Measurements from ENCODE around the gene SLC1A7. TPM values are rescaled to one million over a fixed set of nuclear protein-coding genes. Genes with fewer than 3 reads are reported as not detected.

The SLC1A7 gene
- total RNA-seq, 1 donor from 2014 or later, result not detected

GRCh38 chr1:53133261-53134041, 9.0 kb downstream of the SLC1A7 start:
- Mint-ChIP-seq H3K36me3 (no peaks in the 10 kb centered on the region), H3K4me3 (no peak overlapping the region), H3K4me1 (peaks cover 23% of the 10 kb centered on the region), H3K27me3 (ENCODE audit: insufficient read depth, low read depth) (peaks cover 7% of the 10 kb centered on the region), H3K27ac (peak overlapping the region; percentile 48), H3K9me3 (peaks cover 15% of the 10 kb centered on the region)
- Histone ChIP-seq H2AFZ (replicated peaks) (no peak overlapping the region), H3K79me2 (ENCODE audit: low read depth) (no peaks in the 10 kb centered on the region), H3K9me3 (ENCODE audit: low read depth) (no peaks in the 10 kb centered on the region), H3K27me3 (no peaks in the 10 kb centered on the region), H3F3A (ENCODE audit: low read depth) (no peaks in the 10 kb centered on the region), H3K9ac (no peak overlapping the region), H4K20me1 (ENCODE audit: low read depth) (no peaks in the 10 kb centered on the region), H3K27ac (no peak overlapping the region), H3K4me2 (no peak overlapping the region), H3K4me1 (peaks cover 15% of the 10 kb centered on the region), H3K4me3 (no peak overlapping the region), H3K36me3 (peaks cover 3% of the 10 kb centered on the region)
- DNase-seq (ENCODE audit: low spot score), result no peak
- TF ChIP-seq CTCF (IDR thresholded peaks at IDR 0.05) (no peak), EZH2 (IDR thresholded peaks at IDR 0.05) (no peak), EZH2phosphoT487 (IDR thresholded peaks at IDR 0.05) (no peak)

- Mint-ChIP-seq H3K4me1 (peaks cover 24% of the 10 kb centered on the region), H3K4me3 (no peak overlapping the region), H3K9me3 (peaks cover 5% of the 10 kb centered on the region), H3K27me3 (ENCODE audit: insufficient read depth, low read depth) (peaks cover 3% of the 10 kb centered on the region), H3K27ac (peak overlapping the region; percentile 14), H3K36me3 (no peaks in the 10 kb centered on the region)
- H3K36me3 ChIP-seq, result no peaks in the 10 kb centered on the region
- TF ChIP-seq CTCF (IDR thresholded peaks at IDR 0.05) (no peak), EZH2phosphoT487 (IDR thresholded peaks at IDR 0.05) (no peak), EZH2 (IDR thresholded peaks at IDR 0.05) (no peak)
- no peak overlapping the region for H3K27ac ChIP-seq
- H3K9me3 ChIP-seq (ENCODE audit: low read depth), result no peaks in the 10 kb centered on the region
- H4K20me1 ChIP-seq (ENCODE audit: low read depth), result no peaks in the 10 kb centered on the region
- H3K79me2 ChIP-seq (ENCODE audit: low read depth), result no peaks in the 10 kb centered on the region
- H3K27me3 ChIP-seq, result no peaks in the 10 kb centered on the region
- H3K9ac ChIP-seq, result no peak overlapping the region
- no peak overlapping the region for H3K4me3 ChIP-seq
- H3K4me2 ChIP-seq, result no peak overlapping the region
- H2AFZ ChIP-seq (replicated peaks), result no peak overlapping the region
- DNase-seq (ENCODE audit: low spot score), result no peak
- H3F3A ChIP-seq (ENCODE audit: low read depth), result no peaks in the 10 kb centered on the region
- H3K4me1 ChIP-seq, result peaks cover 15% of the 10 kb centered on the region
Measured at GRCh38 chr1:53132176-53132575, 10.3 kb downstream of the SLC1A7 start.

GRCh38 chr1:53131590-53131938, 10.9 kb downstream of the SLC1A7 start:
- no peak for DNase-seq (ENCODE audit: low spot score)
- Histone ChIP-seq H4K20me1 (ENCODE audit: low read depth) (no peaks in the 10 kb centered on the region), H3K4me3 (no peak overlapping the region), H3K36me3 (no peaks in the 10 kb centered on the region), H3K4me2 (no peak overlapping the region), H3K27me3 (no peaks in the 10 kb centered on the region), H3F3A (ENCODE audit: low read depth) (no peaks in the 10 kb centered on the region), H3K27ac (no peak overlapping the region), H3K4me1 (peaks cover 15% of the 10 kb centered on the region), H3K79me2 (ENCODE audit: low read depth) (no peaks in the 10 kb centered on the region), H3K9ac (no peak overlapping the region), H3K9me3 (ENCODE audit: low read depth) (no peaks in the 10 kb centered on the region), H2AFZ (replicated peaks) (no peak overlapping the region)
- H3K4me3 Mint-ChIP-seq, result no peak overlapping the region
- peaks cover 26% of the 10 kb centered on the region for H3K4me1 Mint-ChIP-seq
- H3K27ac Mint-ChIP-seq, result peak overlapping the region; percentile 2
- H3K36me3 Mint-ChIP-seq, result no peaks in the 10 kb centered on the region
- TF ChIP-seq EZH2phosphoT487 (IDR thresholded peaks at IDR 0.05) (no peak), EZH2 (IDR thresholded peaks at IDR 0.05) (no peak), CTCF (IDR thresholded peaks at IDR 0.05) (no peak)
- peaks cover under 1% of the 10 kb centered on the region for H3K9me3 Mint-ChIP-seq
- peaks cover 3% of the 10 kb centered on the region for H3K27me3 Mint-ChIP-seq (ENCODE audit: insufficient read depth, low read depth)

Data from neural progenitor cell (in vitro differentiated cells).